ENCODE measurements around the gene CNKSR2.

CNKSR2 gene

DNA sequence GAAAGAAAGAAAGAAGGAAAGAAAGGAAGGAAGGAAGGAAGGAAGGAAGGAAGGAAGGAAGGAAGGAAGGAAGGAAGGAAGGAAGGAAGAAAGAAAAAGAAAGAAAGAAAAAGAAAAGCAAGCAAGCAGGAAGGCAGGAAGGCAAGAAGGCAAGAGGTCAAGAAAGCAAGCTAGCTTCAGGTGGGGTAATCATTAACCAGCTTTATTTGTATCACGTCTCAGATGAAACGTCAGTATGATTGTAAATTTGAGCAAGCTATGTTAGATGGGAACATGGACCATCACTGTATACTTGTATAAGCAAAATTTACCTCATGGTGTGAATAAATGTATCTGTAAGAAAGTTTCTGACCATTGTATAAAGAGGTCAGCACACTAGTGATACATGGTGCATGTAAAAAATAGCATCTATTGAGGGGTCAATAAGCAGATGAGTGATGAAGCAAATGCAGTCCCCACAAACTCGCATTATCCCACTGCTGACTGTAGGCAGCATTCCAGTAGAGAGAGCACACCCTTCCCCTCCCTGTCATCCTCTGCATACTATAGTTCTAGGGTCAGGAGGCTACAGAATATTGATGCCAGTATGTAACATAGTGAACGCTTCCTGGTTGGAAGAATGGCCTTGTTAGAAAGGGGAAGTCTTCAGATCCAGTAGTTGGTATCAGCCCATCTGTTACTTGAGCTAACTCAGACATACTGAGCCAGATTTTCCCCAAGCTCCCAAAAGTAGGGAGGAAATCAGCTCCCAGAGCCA is 300.4 kb downstream of the CNKSR2 start:
- no peak for DNase-seq (ENCODE audit: low read depth)

- DNase-seq (ENCODE audit: low read depth) = no peak
These were observed 301.7 kb downstream of the CNKSR2 start for GRCh38 chrX:21675931-21676330.

DNA sequence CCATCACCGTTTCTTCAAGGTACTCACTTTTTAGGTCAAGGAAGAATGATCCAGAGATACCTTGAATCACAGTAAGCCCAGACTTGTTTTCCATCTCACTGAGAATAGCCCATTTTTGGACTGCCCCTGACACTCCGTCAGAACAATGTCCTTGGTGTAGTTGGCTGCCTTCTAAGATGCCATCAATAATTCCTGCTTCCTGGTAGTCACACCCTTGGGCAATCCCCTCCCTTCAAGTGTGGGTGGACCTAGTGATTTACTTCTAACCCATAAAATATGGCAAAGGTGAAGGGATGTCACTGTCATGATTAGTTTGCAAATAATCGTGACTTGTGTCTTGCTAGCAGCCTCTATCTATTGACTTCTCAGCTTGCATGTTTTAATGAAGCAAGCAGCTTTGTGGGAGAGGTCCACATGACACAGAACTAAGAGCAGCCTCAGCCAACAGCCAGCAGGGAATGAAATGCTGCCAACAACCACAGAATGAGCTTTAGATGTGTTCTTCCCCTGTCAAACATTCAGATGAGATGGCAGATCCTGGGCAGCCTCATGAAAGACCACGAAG is 303.9 kb downstream of the CNKSR2 start:
- DNase-seq (ENCODE audit: low read depth) = no peak

DNA sequence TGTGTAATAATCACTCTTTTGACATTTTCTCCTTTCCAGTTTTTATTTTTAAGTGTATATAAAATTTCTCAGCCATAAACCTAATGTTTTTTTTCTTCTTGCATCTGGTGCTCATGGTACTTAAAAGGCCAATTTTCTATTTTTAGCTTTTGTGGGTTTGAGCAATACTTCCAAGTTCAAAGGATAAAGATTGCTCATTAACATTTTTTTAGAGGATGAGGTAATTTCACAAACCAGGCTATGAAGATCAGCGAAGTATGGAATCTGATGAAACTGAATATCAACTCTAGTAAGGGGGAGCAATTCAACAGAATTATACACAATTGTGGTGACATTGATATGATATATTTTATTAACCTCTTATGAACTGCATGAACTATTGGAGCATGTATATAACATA is 309.7 kb downstream of the CNKSR2 start:
- no peak for DNase-seq (ENCODE audit: low read depth)

GRCh38 chrX:21691512-21692018 is 317.3 kb downstream of the CNKSR2 start:
- DNase-seq (ENCODE audit: low read depth) = no peak

GRCh38 chrX:21698272-21698671 is 324.1 kb downstream of the CNKSR2 start:
- no peak for DNase-seq (ENCODE audit: low read depth)

DNA sequence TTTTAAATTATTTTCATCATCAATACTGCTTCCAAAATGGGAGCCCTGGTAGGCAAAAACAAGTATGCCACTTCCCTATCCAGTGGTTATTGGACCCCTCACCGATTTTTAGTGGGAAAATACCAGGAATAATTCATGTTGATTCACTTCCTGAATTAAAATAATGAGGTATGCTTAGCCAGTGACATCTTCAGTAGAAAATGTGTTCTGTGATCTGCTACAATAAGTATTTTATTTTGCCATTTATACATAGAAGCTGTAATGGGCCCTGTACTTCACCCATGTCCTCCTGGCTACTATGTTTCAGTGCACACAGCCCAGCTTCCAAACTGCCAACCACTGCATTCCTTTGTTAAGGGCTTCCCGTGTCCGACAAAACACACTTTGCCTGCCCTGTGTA is 324.9 kb downstream of the CNKSR2 start:
- no peak for DNase-seq (ENCODE audit: low read depth)

GRCh38 chrX:21700275-21700674 is 326.1 kb downstream of the CNKSR2 start:
- no peak for DNase-seq (ENCODE audit: low read depth)

DNA sequence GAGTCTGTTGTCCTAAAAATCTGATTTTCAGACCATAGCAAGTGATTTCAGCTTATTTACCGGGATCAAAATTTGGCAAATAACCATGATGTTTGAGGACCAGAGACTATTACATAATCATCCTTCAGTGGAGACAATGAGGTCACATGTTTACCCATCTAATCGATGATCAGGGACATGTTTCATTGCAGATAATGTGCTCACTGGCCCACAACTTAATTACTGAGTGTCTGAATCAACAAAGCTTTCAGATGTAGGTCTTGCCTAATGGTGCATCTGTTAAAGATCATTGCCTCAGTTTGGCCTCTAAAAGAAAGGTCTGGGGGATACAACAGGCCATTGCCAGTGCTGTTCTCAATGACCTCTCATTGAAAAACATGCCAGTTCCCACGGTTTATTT is 326.7 kb downstream of the CNKSR2 start:
- DNase-seq (ENCODE audit: low read depth) = no peak

DNA sequence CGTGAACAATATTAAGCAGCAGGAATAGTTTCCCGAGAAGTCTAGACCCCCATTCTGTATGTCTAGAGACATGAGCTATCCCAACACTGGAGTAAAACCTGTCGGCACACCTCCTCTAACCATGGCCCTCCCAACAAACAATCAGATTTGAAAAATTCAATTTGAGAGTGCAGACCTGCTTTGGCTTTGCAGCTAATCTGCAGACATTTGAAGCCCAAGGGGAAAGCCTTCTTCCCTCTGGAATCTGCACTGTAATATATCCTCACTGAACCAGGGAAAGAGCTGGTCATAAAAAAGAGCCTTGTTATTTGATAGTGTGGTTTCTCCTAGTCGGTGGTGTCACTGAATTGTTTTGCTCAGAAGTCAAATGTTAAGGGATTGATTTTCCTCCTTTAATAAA is 328.5 kb downstream of the CNKSR2 start:
- no peak for DNase-seq (ENCODE audit: low read depth)

Measured in activated T-cell treated with anti-CD3 and anti-CD28 coated beads for 1 hour (primary cell).